SIG-M5 treated with dmso at 0.1 percent for 504 hours (cell line): ENCODE data around the gene ATP6V0A4.
"Not testable (repeated sequence)": the region's sequence is repeated elsewhere in the genome, so short reads cannot be mapped to it uniquely, and the experiment has no call there.

ENCODE experiments used
- DNase-seq: peaks from one replicate; lab custom pipeline; 2025; ENCODE audit not compliant: unreplicated experiment; lab: John Stamatoyannopoulos, UW

The ATP6V0A4 gene

GRCh38 chr7:138797715-138798320, at the start of gene ATP6V0A4, which contains the start of gene TMEM213:
Gene ATP6V0A4 (minus strand): TSS chr7:138798196. CDS start chr7:138771247, 26,949 bp downstream.
Gene TMEM213 (plus strand): TSS chr7:138797994. CDS start chr7:138798105, 111 bp downstream.
- DNase-seq, result no peak

DNA sequence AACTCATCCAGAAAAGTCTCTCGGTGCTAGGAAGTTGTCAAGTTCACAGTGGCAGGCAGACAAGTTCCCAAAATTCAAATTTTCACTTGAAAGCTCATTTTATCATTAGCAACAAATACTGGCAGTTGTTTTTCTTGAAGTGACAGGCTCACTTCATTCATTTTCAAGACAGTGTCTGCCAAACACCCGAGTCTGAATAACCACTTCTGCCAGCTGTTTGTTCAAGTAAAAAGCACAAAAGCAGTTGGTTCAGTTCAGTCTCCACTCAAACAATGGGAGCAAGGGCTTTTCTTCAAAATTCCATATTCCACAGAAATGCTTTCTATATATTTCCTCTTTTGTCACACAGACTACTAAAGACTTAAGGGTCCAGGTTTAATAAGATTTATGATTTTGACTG, 47.7 kb upstream of the ATP6V0A4 start:
- DNase-seq, result no peak

- DNase-seq, result no peak
Observed at GRCh38 chr7:138843632-138844580, 45.9 kb upstream of the ATP6V0A4 start.

- DNase-seq, result no peak
Observed at GRCh38 chr7:138842111-138842510, 44.1 kb upstream of the ATP6V0A4 start.

DNA sequence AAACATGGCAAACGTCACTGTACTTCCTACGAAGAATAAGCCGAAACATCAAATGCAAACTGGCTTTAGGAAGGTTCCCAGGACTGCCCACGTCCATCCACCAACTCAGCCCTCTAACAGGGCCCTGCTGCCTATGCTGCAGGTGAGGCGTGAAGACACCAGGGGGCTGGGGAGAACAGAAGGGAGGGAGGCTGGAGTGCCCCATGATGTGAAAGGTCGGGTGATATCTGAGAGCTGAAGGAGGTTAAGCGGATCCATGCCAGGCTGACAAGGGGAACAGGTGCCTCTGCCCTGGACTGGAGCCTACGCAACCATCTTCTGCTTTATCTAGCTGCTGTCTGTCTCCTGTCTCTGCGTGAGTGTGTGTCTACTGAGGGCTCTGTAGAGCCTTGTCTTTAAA, 40.2 kb upstream of the ATP6V0A4 start:
- DNase-seq, result no peak

DNA sequence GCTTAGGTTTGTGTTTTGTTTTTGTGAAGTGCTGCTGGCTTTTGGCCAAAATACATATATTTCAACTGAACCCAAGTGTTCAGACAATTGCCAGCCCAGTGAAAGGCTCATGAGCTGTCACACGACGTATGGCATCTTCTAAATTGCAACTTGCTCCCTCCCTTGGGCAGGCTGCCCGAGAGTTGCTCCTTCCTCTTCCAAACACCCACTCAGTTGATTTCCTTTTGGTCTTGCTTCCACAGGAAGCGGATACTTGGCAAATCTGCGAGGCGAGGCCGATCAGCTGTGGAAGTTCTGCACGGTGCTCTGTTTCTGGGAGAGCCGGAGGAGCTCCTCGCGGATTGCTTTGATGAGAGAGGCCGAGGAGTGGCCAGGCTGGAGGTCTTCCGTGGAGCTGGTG, 39.6 kb upstream of the ATP6V0A4 start:
- DNase-seq, result no peak

DNA sequence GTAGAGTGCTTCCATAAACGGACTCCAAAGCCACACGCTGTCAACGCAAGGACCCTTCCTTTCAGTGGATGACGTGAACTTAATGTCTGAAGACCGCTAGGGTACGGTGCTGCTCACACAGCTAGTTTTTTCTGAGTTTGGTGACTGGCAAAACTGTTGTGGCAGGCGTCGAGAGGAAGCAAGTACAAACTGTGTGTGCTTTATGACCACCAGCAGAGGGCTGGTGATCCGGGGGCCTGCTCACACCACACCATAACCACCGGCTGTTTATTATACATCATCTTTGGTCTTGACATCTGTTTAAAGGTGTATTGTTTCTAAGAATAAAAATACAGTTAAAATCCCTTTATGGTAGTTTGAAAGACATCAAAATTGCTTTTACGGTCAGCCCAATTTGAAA, 37.1 kb upstream of the ATP6V0A4 start:
- no peak for DNase-seq

DNA sequence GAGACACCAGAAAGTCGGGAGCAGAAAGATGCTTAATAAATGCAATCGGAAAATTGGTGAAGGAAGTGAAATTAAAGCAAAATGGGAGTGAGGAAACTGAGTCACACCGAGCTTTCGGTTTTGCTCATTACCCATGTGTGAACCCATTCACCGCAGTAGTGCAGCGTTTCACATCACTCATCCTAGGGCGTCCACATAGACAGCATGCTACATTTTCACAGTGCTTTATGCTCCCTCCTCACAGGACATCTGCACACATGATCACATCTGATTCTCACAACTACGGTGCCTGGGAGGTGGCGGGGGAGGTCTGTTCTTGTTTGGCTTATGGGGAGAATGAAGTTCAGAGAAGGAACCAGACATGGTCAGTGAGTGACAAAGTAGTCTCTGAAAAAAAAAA, 36.6 kb upstream of the ATP6V0A4 start:
- no peak for DNase-seq

- no peak for DNase-seq
Observed at GRCh38 chr7:138833596-138833995, 35.6 kb upstream of the ATP6V0A4 start.

GRCh38 chr7:138832966-138833365, 35.0 kb upstream of the ATP6V0A4 start:
- DNase-seq, result no peak

DNA sequence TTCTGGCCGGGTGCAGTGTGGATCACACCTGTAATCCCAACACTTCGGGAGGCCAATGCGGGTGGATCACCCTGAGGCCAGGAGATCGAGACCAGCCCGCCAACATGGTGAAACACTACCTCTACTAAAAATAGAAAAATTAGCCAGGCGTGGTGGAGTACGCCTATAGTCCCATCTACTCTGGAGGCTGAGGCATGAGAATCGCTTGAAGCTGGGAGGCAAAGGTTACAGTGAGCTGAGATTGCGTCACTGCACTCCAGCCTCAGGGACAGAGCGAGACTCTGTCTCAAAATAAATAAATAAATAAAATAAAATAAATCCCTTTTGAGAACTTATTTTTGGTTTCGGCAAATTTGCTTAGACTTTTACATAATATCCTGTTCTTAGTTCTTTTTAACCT, 31.3 kb upstream of the ATP6V0A4 start:
- no peak for DNase-seq

- DNase-seq, result no peak
Observed at GRCh38 chr7:138828302-138828701, 30.3 kb upstream of the ATP6V0A4 start.

DNA sequence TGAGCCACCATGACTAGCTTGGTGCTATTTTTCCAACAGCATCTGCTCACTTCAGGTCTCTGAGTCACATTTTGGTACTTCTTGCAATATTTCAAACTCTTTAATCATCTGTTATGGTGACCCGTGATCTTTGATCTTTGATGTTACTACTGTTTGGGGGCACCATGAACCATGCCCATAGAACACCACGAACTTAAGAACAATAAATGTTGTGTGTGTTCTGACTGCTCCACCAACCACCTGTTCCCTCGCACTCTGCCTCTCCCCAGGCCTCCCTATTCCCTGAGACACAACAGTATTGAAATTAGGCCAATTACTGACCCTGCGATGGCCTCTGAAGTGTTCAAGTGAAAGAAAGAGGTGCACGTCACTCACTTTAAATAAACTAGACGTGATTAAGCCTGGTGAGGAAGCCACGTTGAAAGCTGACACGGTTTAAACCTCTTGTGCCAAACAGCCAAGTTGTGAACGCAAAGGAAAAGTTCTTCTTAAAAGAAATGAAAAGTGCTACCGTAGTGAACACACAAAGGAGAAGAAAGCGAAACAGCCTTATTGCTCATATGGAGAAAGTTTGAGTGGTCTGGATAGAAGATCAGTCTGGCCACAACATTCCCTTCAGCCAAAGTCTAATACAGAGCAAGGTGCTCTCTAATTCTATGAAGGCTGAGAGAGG, 27.2 kb upstream of the ATP6V0A4 start:
- no peak for DNase-seq

GRCh38 chr7:138822867-138823535, 25.0 kb upstream of the ATP6V0A4 start:
- no peak for DNase-seq

GRCh38 chr7:138821912-138822311, 23.9 kb upstream of the ATP6V0A4 start:
- no peak for DNase-seq

- no peak for DNase-seq
Observed at GRCh38 chr7:138819625-138820024, 21.6 kb upstream of the ATP6V0A4 start.

GRCh38 chr7:138816650-138817049, 18.7 kb upstream of the ATP6V0A4 start:
- DNase-seq, result no peak

DNA sequence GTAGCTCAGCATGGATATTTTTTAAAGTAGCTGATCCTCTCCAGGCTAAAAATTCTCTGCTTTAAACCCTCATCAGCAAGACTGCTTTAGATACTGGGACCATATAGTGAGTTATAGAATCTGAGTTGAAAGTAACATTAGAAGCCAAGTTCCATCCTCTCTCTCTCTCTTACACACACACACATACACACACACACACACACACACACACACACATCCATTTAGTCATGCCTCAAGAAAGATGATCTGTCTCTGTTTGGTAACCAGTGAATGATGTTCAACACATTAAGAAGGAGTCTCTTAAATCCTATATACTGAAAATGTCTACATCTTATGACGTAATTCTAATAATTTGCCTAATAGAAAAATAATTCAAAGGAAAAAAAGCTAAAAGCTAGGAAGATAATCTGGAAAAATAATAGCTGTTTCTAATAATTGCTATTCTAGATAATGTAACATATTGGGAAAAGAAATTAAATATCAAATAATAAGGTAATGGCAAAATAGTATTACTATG, 16.9 kb upstream of the ATP6V0A4 start:
- no peak for DNase-seq

DNA sequence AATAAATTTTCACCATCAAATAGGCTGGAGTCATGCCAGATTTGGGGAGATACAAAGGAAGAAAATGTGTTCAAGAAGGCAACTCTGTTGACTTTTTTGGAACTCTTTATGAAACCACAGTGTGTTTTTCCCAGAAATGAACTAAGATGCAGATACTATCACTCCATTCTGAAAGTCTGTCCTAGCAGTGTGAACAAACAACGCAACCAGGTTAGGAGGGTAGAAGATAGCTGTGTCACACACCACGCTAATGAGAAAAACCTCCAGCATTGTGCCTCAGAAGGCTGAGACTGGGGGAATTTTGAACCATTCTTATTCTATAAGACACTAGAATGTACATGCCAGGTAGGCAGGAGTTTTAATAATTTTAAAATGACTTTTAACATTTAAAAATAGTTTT, 15.9 kb upstream of the ATP6V0A4 start:
- no peak for DNase-seq

DNA sequence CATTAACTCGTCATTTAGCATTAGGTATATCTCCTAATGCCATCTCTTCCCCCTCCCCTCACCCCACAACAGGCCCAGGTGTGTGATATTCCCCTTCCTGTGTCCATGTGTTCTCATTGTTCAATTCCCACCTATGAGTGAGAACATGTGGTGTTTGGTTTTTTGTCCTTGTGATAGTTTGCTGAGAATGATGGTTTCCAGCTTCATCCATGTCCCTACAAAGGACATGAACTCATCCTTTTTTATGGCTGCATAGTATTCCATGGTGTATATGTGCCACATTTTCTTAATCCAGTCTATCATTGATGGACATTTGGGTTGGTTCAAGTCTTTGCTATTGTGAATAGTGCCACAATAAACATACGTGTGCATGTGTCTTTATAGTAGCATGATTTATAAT, 13.3 kb upstream of the ATP6V0A4 start:
- DNase-seq, result not testable (repeated sequence)

DNA sequence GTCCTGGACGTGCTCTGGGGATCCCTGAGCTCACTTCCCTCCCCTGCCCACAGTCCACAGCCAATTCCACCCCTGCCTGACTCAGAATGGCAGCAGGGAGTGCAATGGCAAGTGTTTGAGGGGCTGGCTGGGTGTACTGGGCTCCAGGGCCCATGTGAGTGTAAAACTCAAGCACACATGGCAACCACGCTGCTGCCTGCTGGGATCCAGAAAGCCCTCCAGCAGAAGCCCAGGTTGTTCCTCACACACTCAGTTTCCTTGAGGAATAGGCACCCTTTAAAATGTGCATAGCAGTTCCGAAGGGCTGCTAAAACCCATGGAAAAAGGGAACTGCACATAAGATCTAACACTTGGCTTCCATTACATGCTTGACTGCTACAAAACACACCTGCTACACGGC, 11.3 kb upstream of the ATP6V0A4 start:
- no peak for DNase-seq
